Coronary artery (tissue), 2 donors: ENCODE measurements around the gene MAML3.

Experiments used
- DNase-seq: peaks from one replicate; pipeline ENCODE4 v3.0.0-alpha.2; 2017; ENCODE audit warnings: low spot score
- H3K27ac ChIP-seq, 2 donors: fragments of 200-600 bp; sonication (generic); one replicate each; pipeline ENCODE4 v1.5.1; 2016 to 2019
- H3K4me3 ChIP-seq: fragments of 200-600 bp; sonication (generic); 2 replicates; pipeline ENCODE4 v1.5.1; 2016; ENCODE audit warnings: mild to moderate bottlenecking, moderate library complexity
- CTCF ChIP-seq: fragments of 200-600 bp; sonication (generic); IDR thresholded peaks from one replicate; pipeline ENCODE4 v1.5.1; 2019; ENCODE audit warnings: antibody characterized with exemption

Gene MAML3

GRCh38 chr4:140153718-140154571 is at the start of gene MAML3:
TSS of gene MAML3 (minus strand) at chr4:140154184. CDS start at chr4:140153327, 857 bp downstream.
- no peak for TF ChIP-seq CTCF
- Histone ChIP-seq H3K27ac (peak within 1 kb of the TSS; percentile 97 to 99), H3K4me3 (peak within 1 kb of the TSS; percentile 93)
- peak; percentile 95 for DNase-seq

- DNase-seq: no peak
- TF ChIP-seq CTCF: no peak
- H3K4me3 ChIP-seq: no peak overlapping the region
- H3K27ac ChIP-seq: no peak overlapping the region
Measured at GRCh38 chr4:140198942-140199341, 45.0 kb upstream of the MAML3 start.

- DNase-seq: no peak
- no peak for TF ChIP-seq CTCF
- no peak overlapping the region for H3K27ac ChIP-seq
- H3K4me3 ChIP-seq: no peak overlapping the region
Measured at GRCh38 chr4:140195806-140196205, 41.8 kb upstream of the MAML3 start.

- Histone ChIP-seq H3K27ac (no peak overlapping the region), H3K4me3 (no peak overlapping the region)
- TF ChIP-seq CTCF: no peak
- no peak for DNase-seq
Measured at GRCh38 chr4:140189805-140190204, 35.8 kb upstream of the MAML3 start.

- no peak overlapping the region for H3K27ac ChIP-seq
- no peak overlapping the region for H3K4me3 ChIP-seq
- TF ChIP-seq CTCF: no peak
- DNase-seq: no peak
Measured at GRCh38 chr4:140188975-140189374, 35.0 kb upstream of the MAML3 start.

GRCh38 chr4:140187316-140187695 is 33.3 kb upstream of the MAML3 start:
- DNase-seq: no peak
- no peak for TF ChIP-seq CTCF
- H3K27ac ChIP-seq: no peak overlapping the region
- no peak overlapping the region for H3K4me3 ChIP-seq
